ENCODE measurements around the gene PBRM1. TPM values are rescaled to one million over a fixed set of nuclear protein-coding genes. Genes with fewer than 3 reads are reported as not detected.

PBRM1 gene
- total RNA-seq, 2 experiments from 2014 or later: 75.7 to 91.1 TPM

- ChIA-PET POLR2A (interaction anchor here (0.5 kb wide), 1 partner anchor 45 kb away, joined by 3 read pairs; no protein-coding TSS in a partner anchor), CTCF (ENCODE audit: unreplicated experiment) (interaction anchor here (0.5 kb wide), 1 partner anchor 8 kb away, joined by 3 read pairs; no protein-coding TSS in a partner anchor)
- no peak for DNase-seq (ENCODE audit: low spot score)
- no peaks in the 10 kb centered on the region for H3K9me3 ChIP-seq (ENCODE audit: low read length)
- H3K4me1 ChIP-seq (ENCODE audit: insufficient read depth, low read length, poor library complexity, severe bottlenecking): no peaks in the 10 kb centered on the region
- H3K36me3 ChIP-seq (ENCODE audit: insufficient read depth, low read length): no peaks in the 10 kb centered on the region
- H2AFZ ChIP-seq (ENCODE audit: low read length): no peak overlapping the region
- BruUV-seq (replicated peaks): no TSS peak
- intact Hi-C loops (cut with micrococcal nuclease; ENCODE audit: unreplicated experiment): no loop called here
- H4K20me1 ChIP-seq (ENCODE audit: insufficient read depth, low read length): no peaks in the 10 kb centered on the region
- no peaks in the 10 kb centered on the region for H3K9me2 ChIP-seq (ENCODE audit: insufficient read depth, low read length)
- no peak overlapping the region for H3K27ac ChIP-seq (ENCODE audit: low read depth, low read length, poor library complexity, severe bottlenecking)
- H3K4me3 ChIP-seq (ENCODE audit: low read depth, low read length, poor library complexity, severe bottlenecking): no peak overlapping the region
- H3K4me2 ChIP-seq (ENCODE audit: low read length): no peak overlapping the region
- no peak for TF ChIP-seq CTCF (conservative IDR thresholded peaks at IDR 0.05; ENCODE audit: low read length)
- no peak for TF ChIP-seq EZH2phosphoT487 (IDR thresholded peaks at IDR 0.05; ENCODE audit: borderline replicate concordance, low read depth, low read length)
- H3K79me2 ChIP-seq (ENCODE audit: insufficient read depth, low read depth, low read length): no peaks in the 10 kb centered on the region
Measured at GRCh38 chr3:52517796-52518722, 167.7 kb downstream of the PBRM1 start.

GRCh38 chr3:52516509-52517195 lies 169.1 kb downstream of the PBRM1 start:
- POLR2A ChIA-PET: no interaction called here
- H3K4me2 ChIP-seq (ENCODE audit: low read length): no peak overlapping the region
- no peak overlapping the region for H3K4me3 ChIP-seq (ENCODE audit: low read depth, low read length, poor library complexity, severe bottlenecking)
- no peaks in the 10 kb centered on the region for H3K79me2 ChIP-seq (ENCODE audit: insufficient read depth, low read depth, low read length)
- no TSS peak for BruUV-seq (replicated peaks)
- H3K9me3 ChIP-seq (ENCODE audit: low read length): no peaks in the 10 kb centered on the region
- DNase-seq (ENCODE audit: low spot score): no peak
- no peaks in the 10 kb centered on the region for H3K9me2 ChIP-seq (ENCODE audit: insufficient read depth, low read length)
- CTCF ChIA-PET (ENCODE audit: unreplicated experiment): no interaction called here
- no peak overlapping the region for H3K27ac ChIP-seq (ENCODE audit: low read depth, low read length, poor library complexity, severe bottlenecking)
- H3K36me3 ChIP-seq (ENCODE audit: insufficient read depth, low read length): no peaks in the 10 kb centered on the region
- no peaks in the 10 kb centered on the region for H3K4me1 ChIP-seq (ENCODE audit: insufficient read depth, low read length, poor library complexity, severe bottlenecking)
- TF ChIP-seq CTCF (conservative IDR thresholded peaks at IDR 0.05; ENCODE audit: low read length) (no peak), EZH2phosphoT487 (IDR thresholded peaks at IDR 0.05; ENCODE audit: borderline replicate concordance, low read depth, low read length) (no peak)
- no peak overlapping the region for H2AFZ ChIP-seq (ENCODE audit: low read length)
- no peaks in the 10 kb centered on the region for H4K20me1 ChIP-seq (ENCODE audit: insufficient read depth, low read length)
- intact Hi-C loops (cut with micrococcal nuclease; ENCODE audit: unreplicated experiment): no loop called here
